A673 (cell line): ENCODE data around the gene GLCE.

ENCODE experiments used
- EZH2 ChIP-seq: fragments of 200-600 bp; sonication (generic); IDR thresholded peaks from 2 replicates; pipeline ENCODE4 v1.6.1; 2017; ENCODE audit warnings: borderline replicate concordance, low read depth, mild to moderate bottlenecking, mixed read lengths, antibody characterized with exemption, low read length; ENCODE audit not compliant: poor library complexity, severe bottlenecking
- TF ChIP-seq, protein P1 (sequence below): fragments of 300-800, 200-600 bp; sonication (generic); conservative IDR thresholded peaks from 2 replicates; pipeline ENCODE4 v1.5.1; 2017; ENCODE audit warnings: low read depth, mild to moderate bottlenecking, antibody characterized with exemption, low read length, moderate library complexity, mixed read lengths

DNA sequence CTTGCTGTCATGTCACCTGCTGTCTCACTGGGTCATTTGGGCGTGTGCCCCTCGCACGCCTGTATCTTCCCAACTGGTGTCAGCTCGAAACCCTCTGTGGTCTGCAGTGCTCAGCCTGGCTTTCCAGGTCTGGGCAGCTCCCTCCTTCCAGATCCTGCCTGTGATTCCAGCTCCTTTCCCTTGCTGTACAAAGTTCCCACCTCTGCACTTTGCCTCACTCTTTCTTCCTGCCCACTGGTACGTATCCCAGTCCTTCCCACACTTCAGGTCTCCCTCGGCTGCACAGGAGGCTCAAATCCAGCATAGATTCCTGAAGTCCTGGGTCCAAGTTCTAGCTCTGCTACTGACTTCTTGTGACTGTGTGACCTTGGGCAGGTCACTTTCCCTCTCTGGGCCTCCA is 136.2 kb downstream of the GLCE start:
- TF ChIP-seq, protein P1, sequence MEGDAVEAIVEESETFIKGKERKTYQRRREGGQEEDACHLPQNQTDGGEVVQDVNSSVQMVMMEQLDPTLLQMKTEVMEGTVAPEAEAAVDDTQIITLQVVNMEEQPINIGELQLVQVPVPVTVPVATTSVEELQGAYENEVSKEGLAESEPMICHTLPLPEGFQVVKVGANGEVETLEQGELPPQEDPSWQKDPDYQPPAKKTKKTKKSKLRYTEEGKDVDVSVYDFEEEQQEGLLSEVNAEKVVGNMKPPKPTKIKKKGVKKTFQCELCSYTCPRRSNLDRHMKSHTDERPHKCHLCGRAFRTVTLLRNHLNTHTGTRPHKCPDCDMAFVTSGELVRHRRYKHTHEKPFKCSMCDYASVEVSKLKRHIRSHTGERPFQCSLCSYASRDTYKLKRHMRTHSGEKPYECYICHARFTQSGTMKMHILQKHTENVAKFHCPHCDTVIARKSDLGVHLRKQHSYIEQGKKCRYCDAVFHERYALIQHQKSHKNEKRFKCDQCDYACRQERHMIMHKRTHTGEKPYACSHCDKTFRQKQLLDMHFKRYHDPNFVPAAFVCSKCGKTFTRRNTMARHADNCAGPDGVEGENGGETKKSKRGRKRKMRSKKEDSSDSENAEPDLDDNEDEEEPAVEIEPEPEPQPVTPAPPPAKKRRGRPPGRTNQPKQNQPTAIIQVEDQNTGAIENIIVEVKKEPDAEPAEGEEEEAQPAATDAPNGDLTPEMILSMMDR, result no peak
- no peak for TF ChIP-seq EZH2
